Progenitor cell of endocrine pancreas (in vitro differentiated cells): ENCODE results near the gene TNFAIP8L2. TPM values are rescaled to one million over a fixed set of nuclear protein-coding genes. Genes with fewer than 3 reads are reported as not detected.

ENCODE experiments used
- DNase-seq: peaks from one replicate; pipeline ENCODE4 v3.0.0; 2021; ENCODE audit warnings: low spot score; ENCODE audit not compliant: unreplicated experiment
- H3K27ac Mint-ChIP-seq: 2 replicates; pipeline ENCODE4 v1.8.0; 2021; ENCODE audit warnings: mild to moderate bottlenecking, moderate library complexity, mixed read lengths
- H3K27me3 Mint-ChIP-seq: 2 replicates; pipeline ENCODE4 v1.8.0; 2021; ENCODE audit warnings: mixed read lengths
- H3K36me3 Mint-ChIP-seq: 2 replicates; pipeline ENCODE4 v1.8.0; 2022; ENCODE audit warnings: mixed read lengths; ENCODE audit not compliant: insufficient read depth
- H3K4me1 Mint-ChIP-seq: 2 replicates; pipeline ENCODE4 v1.8.0; 2021; ENCODE audit warnings: low read depth, mixed read lengths
- H3K4me3 Mint-ChIP-seq: 2 replicates; pipeline ENCODE4 v1.8.0; 2021; ENCODE audit warnings: low read depth, mild to moderate bottlenecking, moderate library complexity, mixed read lengths
- H3K9me3 Mint-ChIP-seq: 2 replicates; pipeline ENCODE4 v1.8.0; 2021; ENCODE audit warnings: low read depth, mixed read lengths
- total RNA-seq: library from RNA; stranded (reverse); gene quantifications from 2 replicates; pipeline ENCODE4 v1.2.1, GENCODE V29; 2021
- TF ChIP-seq, protein P1 (sequence below): fragments of 200-600 bp; sonication (generic); IDR thresholded peaks from one replicate; pipeline ENCODE4 v1.5.0; 2021; ENCODE audit warnings: antibody characterized with exemption, mild to moderate bottlenecking; ENCODE audit not compliant: unreplicated experiment

Gene TNFAIP8L2
- total RNA-seq, 1 donor from 2014 or later, result not detected

DNA sequence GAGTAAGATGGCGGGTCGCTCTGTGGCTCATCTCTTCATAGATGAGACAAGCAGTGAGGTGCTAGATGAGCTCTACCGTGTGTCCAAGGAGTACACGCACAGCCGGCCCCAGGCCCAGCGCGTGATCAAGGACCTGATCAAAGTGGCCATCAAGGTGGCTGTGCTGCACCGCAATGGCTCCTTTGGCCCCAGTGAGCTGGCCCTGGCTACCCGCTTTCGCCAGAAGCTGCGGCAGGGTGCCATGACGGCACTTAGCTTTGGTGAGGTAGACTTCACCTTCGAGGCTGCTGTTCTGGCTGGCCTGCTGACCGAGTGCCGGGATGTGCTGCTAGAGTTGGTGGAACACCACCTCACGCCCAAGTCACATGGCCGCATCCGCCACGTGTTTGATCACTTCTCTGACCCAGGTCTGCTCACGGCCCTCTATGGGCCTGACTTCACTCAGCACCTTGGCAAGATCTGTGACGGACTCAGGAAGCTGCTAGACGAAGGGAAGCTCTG lies 2.4 kb downstream of the TNFAIP8L2 start:
- peaks cover 16% of the 10 kb centered on the region for H3K36me3 Mint-ChIP-seq
- no peak for DNase-seq
- H3K27ac Mint-ChIP-seq, result peak overlapping the region; percentile 65
- H3K4me1 Mint-ChIP-seq, result no peaks in the 10 kb centered on the region
- no peaks in the 10 kb centered on the region for H3K27me3 Mint-ChIP-seq
- TF ChIP-seq, protein P1, sequence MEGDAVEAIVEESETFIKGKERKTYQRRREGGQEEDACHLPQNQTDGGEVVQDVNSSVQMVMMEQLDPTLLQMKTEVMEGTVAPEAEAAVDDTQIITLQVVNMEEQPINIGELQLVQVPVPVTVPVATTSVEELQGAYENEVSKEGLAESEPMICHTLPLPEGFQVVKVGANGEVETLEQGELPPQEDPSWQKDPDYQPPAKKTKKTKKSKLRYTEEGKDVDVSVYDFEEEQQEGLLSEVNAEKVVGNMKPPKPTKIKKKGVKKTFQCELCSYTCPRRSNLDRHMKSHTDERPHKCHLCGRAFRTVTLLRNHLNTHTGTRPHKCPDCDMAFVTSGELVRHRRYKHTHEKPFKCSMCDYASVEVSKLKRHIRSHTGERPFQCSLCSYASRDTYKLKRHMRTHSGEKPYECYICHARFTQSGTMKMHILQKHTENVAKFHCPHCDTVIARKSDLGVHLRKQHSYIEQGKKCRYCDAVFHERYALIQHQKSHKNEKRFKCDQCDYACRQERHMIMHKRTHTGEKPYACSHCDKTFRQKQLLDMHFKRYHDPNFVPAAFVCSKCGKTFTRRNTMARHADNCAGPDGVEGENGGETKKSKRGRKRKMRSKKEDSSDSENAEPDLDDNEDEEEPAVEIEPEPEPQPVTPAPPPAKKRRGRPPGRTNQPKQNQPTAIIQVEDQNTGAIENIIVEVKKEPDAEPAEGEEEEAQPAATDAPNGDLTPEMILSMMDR, result no peak
- H3K9me3 Mint-ChIP-seq, result no peaks in the 10 kb centered on the region
- no peak overlapping the region for H3K4me3 Mint-ChIP-seq

DNA sequence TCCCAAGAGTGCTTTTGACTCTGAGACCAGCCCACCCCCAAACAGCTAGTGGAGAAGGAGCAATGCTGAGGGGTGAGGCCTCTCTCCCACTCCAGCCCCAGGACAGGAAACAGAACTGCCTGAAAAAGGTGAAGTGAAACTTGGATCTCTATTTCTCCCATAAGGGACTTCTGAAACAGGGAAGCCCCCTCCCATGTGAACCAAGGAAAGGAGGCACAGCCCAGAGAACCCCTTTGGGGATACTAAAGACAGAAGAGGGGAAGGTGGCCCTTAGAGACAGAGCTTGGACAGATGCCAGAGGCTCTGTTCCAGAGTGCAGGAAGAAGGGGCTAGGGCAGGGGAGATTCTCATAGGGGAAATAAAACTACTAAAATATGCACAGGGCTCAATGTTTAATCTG lies 2.9 kb downstream of the TNFAIP8L2 start:
- H3K4me1 Mint-ChIP-seq, result peaks cover 4% of the 10 kb centered on the region
- DNase-seq, result no peak
- no peak overlapping the region for H3K4me3 Mint-ChIP-seq
- TF ChIP-seq, protein P1, result no peak
- H3K36me3 Mint-ChIP-seq, result peaks cover 16% of the 10 kb centered on the region
- H3K9me3 Mint-ChIP-seq, result no peaks in the 10 kb centered on the region
- peak overlapping the region; percentile 65 for H3K27ac Mint-ChIP-seq
- no peaks in the 10 kb centered on the region for H3K27me3 Mint-ChIP-seq

DNA sequence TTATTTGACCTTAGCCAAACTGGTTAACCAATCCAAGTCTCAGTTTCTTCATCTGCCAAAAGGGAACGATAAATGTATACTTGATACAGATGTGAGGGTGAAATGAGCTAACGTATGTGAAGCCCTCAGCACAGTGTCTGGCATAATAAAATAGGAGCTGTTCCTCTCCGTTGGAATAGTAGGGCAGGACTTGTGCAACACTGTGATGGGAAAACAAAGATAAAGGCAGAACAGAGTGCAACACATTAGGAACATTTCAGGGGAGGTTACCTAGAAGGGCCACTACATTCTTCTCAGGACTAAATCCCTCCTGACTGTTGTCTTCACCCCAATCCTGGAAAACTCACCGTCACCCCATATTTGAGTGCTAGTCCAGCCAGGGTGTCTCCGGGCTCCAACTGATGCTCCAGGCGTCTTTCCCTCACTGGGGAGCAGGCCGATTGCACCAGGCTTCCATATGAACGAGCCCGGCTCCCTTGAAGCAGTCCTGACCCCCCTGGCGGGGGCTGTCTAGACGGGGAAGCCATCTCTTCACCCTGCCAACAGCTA lies 8.4 kb downstream of the TNFAIP8L2 start:
- H3K4me3 Mint-ChIP-seq, result peak overlapping the region; percentile 97
- no peaks in the 10 kb centered on the region for H3K27me3 Mint-ChIP-seq
- TF ChIP-seq, protein P1, result no peak
- peak overlapping the region; percentile 93 for H3K27ac Mint-ChIP-seq
- H3K4me1 Mint-ChIP-seq, result peaks cover 24% of the 10 kb centered on the region
- peaks cover 18% of the 10 kb centered on the region for H3K36me3 Mint-ChIP-seq
- H3K9me3 Mint-ChIP-seq, result no peaks in the 10 kb centered on the region
- DNase-seq, result peak; percentile 16

DNA sequence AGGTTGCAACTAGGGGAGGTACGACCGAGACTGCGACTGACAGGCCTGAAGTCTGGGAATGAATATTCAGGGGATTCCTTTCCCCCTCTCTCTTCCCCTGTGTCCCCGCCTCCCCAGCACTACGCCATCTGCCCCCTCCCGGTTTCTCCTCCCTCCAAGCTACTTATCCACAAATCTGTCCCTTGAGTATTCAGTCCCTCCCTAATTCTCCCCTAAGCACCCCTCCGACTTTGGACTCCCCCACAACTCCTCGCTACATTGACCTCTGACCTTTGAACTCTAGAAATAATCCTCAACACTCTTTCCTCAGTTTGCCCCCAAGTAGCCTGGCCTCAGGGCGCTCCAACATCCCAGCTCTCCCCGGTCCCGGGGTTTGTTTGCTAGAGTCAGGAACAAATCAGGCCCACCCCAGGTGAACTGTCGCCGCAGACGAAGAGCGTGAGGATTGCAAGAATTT lies 8.9 kb downstream of the TNFAIP8L2 start:
- TF ChIP-seq, protein P1, result no peak
- Mint-ChIP-seq H3K36me3 (peaks cover 16% of the 10 kb centered on the region), H3K27me3 (no peaks in the 10 kb centered on the region), H3K27ac (peak overlapping the region; percentile 93), H3K4me1 (peaks cover 24% of the 10 kb centered on the region), H3K4me3 (peak overlapping the region; percentile 97), H3K9me3 (no peaks in the 10 kb centered on the region)
- DNase-seq, result peak; percentile 15

DNA sequence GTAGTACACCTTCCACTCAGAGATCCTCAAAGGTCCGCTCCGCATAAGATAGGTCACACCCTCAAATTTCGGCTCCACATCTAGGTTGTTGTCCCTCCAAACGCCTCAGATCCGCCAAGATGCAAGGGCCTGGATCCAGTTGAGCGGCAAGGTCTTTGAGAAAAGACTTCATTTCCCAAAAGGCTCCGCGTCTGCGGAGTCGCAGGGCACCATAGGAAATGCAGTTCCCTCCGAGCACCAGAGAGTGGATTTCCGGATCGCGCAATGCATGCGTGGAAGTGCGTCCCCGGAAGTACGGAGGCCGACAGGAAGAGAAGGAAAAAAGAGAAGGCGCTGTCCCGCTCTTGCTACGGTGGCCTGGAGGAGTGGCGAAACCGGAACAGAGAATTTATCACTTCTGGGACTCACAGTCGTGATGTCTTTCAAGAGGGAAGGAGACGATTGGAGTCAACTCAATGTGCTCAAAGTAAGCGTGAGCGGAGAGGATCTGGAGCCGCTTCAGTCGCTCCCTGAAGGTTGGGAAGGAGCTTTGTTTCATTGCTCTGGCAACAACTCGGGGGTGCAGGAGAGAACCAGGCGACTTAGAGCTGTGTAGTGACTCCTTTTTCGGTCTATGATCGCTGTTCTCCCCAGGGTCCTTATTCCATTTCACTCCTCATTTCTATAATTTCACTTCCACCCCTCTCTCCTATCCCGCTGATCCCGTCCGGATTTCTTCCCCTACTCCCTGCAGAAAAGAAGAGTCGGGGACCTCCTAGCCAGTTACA lies 9.5 kb downstream of the TNFAIP8L2 start, which contains the start of the genes LYSMD1 and SCNM1:
LYSMD1 (minus strand) TSS at position 165 of the 767 bp plus-strand sequence. CDS start 644 bp downstream, outside the sequence.
SCNM1 (plus strand) TSS at position 407 of the 767 bp plus-strand sequence; CDS start at position 416, 9 bp downstream.
- H3K4me1 Mint-ChIP-seq, result peaks cover 24% of the 10 kb centered on the region
- H3K4me3 Mint-ChIP-seq, result peak within 1 kb of the TSS; percentile 97
- TF ChIP-seq, protein P1, result no peak
- no peaks in the 10 kb centered on the region for H3K9me3 Mint-ChIP-seq
- peak; percentile 81 for DNase-seq
- peaks cover 16% of the 10 kb centered on the region for H3K36me3 Mint-ChIP-seq
- no peaks in the 10 kb centered on the region for H3K27me3 Mint-ChIP-seq
- peak within 1 kb of the TSS; percentile 93 for H3K27ac Mint-ChIP-seq
